Esophagus squamous epithelium (tissue), 5 donors: ENCODE results near the gene TMEM63B. TPM values are rescaled to one million over a fixed set of nuclear protein-coding genes. Genes with fewer than 3 reads are reported as not detected.

Source experiments
- DNase-seq: peaks from one replicate; lab custom pipeline; 2025; lab: John Stamatoyannopoulos, UW
- H3K27ac ChIP-seq, 4 donors: fragments of 200-600 bp; sonication (generic); one replicate each; pipeline ENCODE4 v1.5.1; 2016 to 2019; ENCODE audit warnings: mild to moderate bottlenecking in 1 of 4
- H3K27me3 ChIP-seq, 4 donors: fragments of 200-600 bp; sonication (generic); 1 replicate in 3 of 4; 2 replicates in 1 of 4; pipeline versions ENCODE4 v1.5.1 to v1.6.0; 2017 to 2021; ENCODE audit warnings: antibody characterized with exemption in 1 of 4
- H3K36me3 ChIP-seq, 3 donors: fragments of 200-600 bp; sonication (generic); one replicate each; pipeline ENCODE4 v1.5.1; 2016 to 2019
- H3K4me1 ChIP-seq, 3 donors: fragments of 200-600 bp; sonication (generic); one replicate each; pipeline ENCODE4 v1.5.1; 2017 to 2019
- H3K4me3 ChIP-seq, 4 donors: fragments of 200-600 bp; sonication (generic); 1 replicate in 3 of 4; 2 replicates in 1 of 4; pipeline ENCODE4 v1.5.1; 2016 to 2019; ENCODE audit warnings: mild to moderate bottlenecking in 2 of 4, moderate library complexity in 1 of 4
- H3K9me3 ChIP-seq, 3 donors: fragments of 200-600 bp; sonication (generic); one replicate each; pipeline ENCODE4 v1.5.1; 2016 to 2019
- CTCF ChIP-seq, 6 experiments: fragments of 450-650 bp in 4 of 6; fragments of 200-600 bp in 2 of 6; sonication (generic) in 2 of 6; IDR thresholded peaks; one replicate each; pipeline ENCODE4 v1.5.1; 2016 to 2019; ENCODE audit warnings: antibody characterized with exemption in 6 of 6, mild to moderate bottlenecking in 4 of 6, moderate library complexity in 4 of 6
- POLR2A ChIP-seq, 4 donors: fragments of 450-650 bp; IDR thresholded peaks; one replicate each; pipeline ENCODE4 v1.6.1; 2017; ENCODE audit warnings: antibody characterized with exemption in 4 of 4, mild to moderate bottlenecking in 4 of 4, moderate library complexity in 3 of 4
- WGBS, 2 donors: methylation state at CpG; one replicate each; pipeline ENCODE4 v1.1.5; 2018; 5-methylcytosine and 5-hydroxymethylcytosine counted together
- intact Hi-C: fragments of 100-400 bp; cut with DNase I; formaldehyde crosslinking; loops from one replicate; pipeline ENCODE4 v1.15.0; 2022
- total RNA-seq, 4 donors: library from RNA; depleted of rRNA; stranded (reverse); fragments of >200 nt; gene quantifications; one replicate each; pipeline ENCODE4 v1.1.0, GENCODE V29; 2016
- donor health status: DM: yes; HTN: yes; CAD: no.

TMEM63B gene
- total RNA-seq, 4 donors from 2014 or later = 27.8 to 56.3 (median 45.5) TPM

DNA sequence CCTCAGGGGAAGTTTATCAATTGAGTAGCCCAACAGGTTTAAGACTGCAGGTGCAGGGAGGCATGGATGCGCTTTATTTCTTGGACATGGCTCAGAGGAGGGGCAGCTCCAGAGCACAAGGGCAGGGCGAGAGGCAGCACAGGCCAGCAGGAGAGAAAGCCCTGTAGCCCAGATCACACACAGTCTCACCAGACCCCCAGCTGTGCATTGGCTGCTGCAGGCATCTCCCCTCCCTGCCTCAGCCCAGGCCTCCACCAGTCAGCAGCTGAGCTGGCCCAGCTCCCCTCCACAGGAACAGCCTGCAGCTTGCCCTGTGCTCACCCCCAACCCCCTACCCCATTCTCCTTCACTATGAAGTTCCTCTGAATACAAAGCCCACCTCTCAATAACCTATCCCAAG is 24.8 kb upstream of the TMEM63B start:
- 80% methylated on average over 1 of the region's 2 CpGs; no CpG with 5 or more reads in 1 of the 2 donors for WGBS, 2 donors
- H3K4me3 ChIP-seq = no peak overlapping the region
- H3K27ac ChIP-seq = no peak overlapping the region
- DNase-seq = no peak
- no peak for TF ChIP-seq POLR2A (IDR thresholded peaks at IDR 0.05)
- TF ChIP-seq CTCF (IDR thresholded peaks at IDR 0.05) = no peak
- no peaks in the 10 kb centered on the region for H3K27me3 ChIP-seq
- H3K36me3 ChIP-seq = peaks cover 0 to 64% (median 4%) of the 10 kb centered on the region in 3 donors
- no peaks in the 10 kb centered on the region for H3K9me3 ChIP-seq
- peaks cover 0 to 23% (median 8%) of the 10 kb centered on the region in 3 donors for H3K4me1 ChIP-seq
- intact Hi-C loops = no loop called here

GRCh38 chr6:44104481-44105021 is 22.8 kb upstream of the TMEM63B start:
- peaks cover 0 to 76% (median 4%) of the 10 kb centered on the region in 3 donors for H3K36me3 ChIP-seq
- no peak overlapping the region for H3K4me3 ChIP-seq
- intact Hi-C loops = no loop called here
- TF ChIP-seq POLR2A (IDR thresholded peaks at IDR 0.05) (no peak), CTCF (IDR thresholded peaks at IDR 0.05) (no peak)
- no peak for DNase-seq
- no peaks in the 10 kb centered on the region for H3K9me3 ChIP-seq
- no peaks in the 10 kb centered on the region for H3K27me3 ChIP-seq
- peak overlapping the region in 2 of 4 donors; percentile 15 to 54 for H3K27ac ChIP-seq
- peaks cover 0 to 23% (median 8%) of the 10 kb centered on the region in 3 donors for H3K4me1 ChIP-seq
- WGBS, 2 donors = 84 to 87% methylated on average over 3 of the region's 3 CpGs

DNA sequence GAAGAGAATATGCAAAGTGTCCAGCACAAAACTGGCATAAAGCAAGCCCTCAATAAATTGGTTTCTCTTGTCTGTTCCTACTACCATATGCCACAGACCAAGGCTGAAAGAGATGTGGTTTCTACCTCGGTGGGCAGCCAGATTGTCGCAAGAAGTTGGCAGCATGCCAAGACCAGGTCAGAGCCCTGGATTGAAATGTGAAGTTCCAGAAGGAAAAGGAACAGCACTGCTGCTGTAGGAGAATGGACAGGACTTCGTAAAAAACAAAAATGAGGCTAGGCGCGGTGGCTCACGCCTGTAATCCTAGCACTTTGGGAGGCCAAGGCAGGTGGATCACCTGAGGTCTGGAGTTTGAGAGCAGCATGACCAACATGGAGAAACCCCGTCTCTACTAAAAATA is 22.2 kb upstream of the TMEM63B start:
- intact Hi-C loops = no loop called here
- Histone ChIP-seq H3K27me3 (no peaks in the 10 kb centered on the region), H3K4me3 (no peak overlapping the region), H3K4me1 (peaks cover 0 to 23% (median 8%) of the 10 kb centered on the region in 3 donors), H3K36me3 (peaks cover 0 to 76% (median 4%) of the 10 kb centered on the region in 3 donors), H3K27ac (peak overlapping the region in 2 of 4 donors; percentile 18 to 54), H3K9me3 (no peaks in the 10 kb centered on the region)
- 71 to 82% methylated on average over 7 of the region's 7 CpGs for whole genome bisulfite sequencing, 2 donors
- TF ChIP-seq CTCF (IDR thresholded peaks at IDR 0.05) (no peak), POLR2A (IDR thresholded peaks at IDR 0.05) (no peak)
- no peak for DNase-seq

DNA sequence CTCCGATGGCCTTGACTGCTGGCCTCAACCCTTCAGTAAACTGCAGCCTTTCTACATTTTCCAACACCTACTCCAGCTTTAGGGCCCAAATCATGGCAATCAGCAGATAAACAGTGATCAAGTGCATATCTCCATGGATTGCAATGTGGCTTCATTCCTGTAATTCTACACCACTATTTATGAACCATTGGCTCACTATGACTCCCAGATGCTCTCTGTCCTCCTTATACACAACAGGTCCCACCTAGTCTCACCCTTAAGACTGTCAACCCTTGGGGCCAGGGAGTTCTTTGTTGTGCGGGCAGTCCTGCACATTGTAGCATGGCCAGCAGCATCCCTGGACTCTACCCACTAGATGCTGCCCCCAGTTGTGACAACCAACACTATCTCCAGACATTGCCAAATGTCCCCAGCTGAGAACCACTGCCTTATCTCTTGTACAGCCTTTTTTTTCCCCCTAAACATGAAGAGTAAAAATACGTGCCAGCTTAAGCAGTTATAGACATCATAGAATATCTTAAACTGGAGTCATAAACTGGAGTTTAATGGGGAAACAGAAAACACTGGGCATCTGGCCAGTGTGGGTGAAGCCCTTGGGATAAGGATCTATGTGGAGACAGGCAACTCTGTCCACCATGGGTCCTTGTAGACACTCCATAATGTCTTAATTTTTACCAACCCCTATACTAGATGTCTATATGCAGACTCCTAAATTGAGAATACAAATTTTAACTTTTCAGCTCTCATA is 21.2 kb upstream of the TMEM63B start:
- 83 to 96% methylated on average over 3 of the region's 3 CpGs for WGBS, 2 donors

More for the DNA sequence above, 21.2 kb upstream of the TMEM63B start:
- H3K9me3 ChIP-seq = no peaks in the 10 kb centered on the region
- no peak overlapping the region for H3K27ac ChIP-seq
- H3K27me3 ChIP-seq = no peaks in the 10 kb centered on the region
- intact Hi-C loops = no loop called here
- H3K36me3 ChIP-seq = peaks cover 0 to 79% (median 12%) of the 10 kb centered on the region in 3 donors
- no peak for DNase-seq
- H3K4me3 ChIP-seq = no peak overlapping the region
- H3K4me1 ChIP-seq = peaks cover 0 to 23% (median 8%) of the 10 kb centered on the region in 3 donors
- TF ChIP-seq POLR2A (IDR thresholded peaks at IDR 0.05) (no peak), CTCF (IDR thresholded peaks at IDR 0.05) (no peak)
